DMS53 treated with DMSO at 0.1 percent for 48 hours (cell line): ENCODE measurements around the gene ADAT3.

Source experiments
- DNase-seq: peaks from one replicate; lab custom pipeline; 2025; ENCODE audit not compliant: unreplicated experiment; lab: John Stamatoyannopoulos, UW

ADAT3 gene

GRCh38 chr19:1905110-1905862 lies at the start of gene ADAT3, which contains the start of gene SCAMP4:
Gene ADAT3 (plus strand): TSS chr19:1905399. CDS start chr19:1912048, 6,649 bp downstream.
Gene SCAMP4 (plus strand): TSS chr19:1905399. CDS start chr19:1915020, 9,621 bp downstream.
- peak; percentile 92 for DNase-seq

- DNase-seq = no peak
Measured at GRCh38 chr19:1855828-1856255, 49.4 kb upstream of the ADAT3 start.

- DNase-seq = no peak
Measured at GRCh38 chr19:1856345-1856697, 48.9 kb upstream of the ADAT3 start.

GRCh38 chr19:1856698-1857603 lies 48.2 kb upstream of the ADAT3 start:
- no peak for DNase-seq

- DNase-seq = no peak
Measured at GRCh38 chr19:1857648-1858326, 47.4 kb upstream of the ADAT3 start.

GRCh38 chr19:1858412-1859081 lies 46.7 kb upstream of the ADAT3 start:
- no peak for DNase-seq

GRCh38 chr19:1859331-1859781 lies 45.8 kb upstream of the ADAT3 start:
- no peak for DNase-seq

GRCh38 chr19:1860042-1860775 lies 45.0 kb upstream of the ADAT3 start:
- no peak for DNase-seq

GRCh38 chr19:1860821-1861598 lies 44.2 kb upstream of the ADAT3 start:
- no peak for DNase-seq

GRCh38 chr19:1861599-1862031 lies 43.6 kb upstream of the ADAT3 start:
- DNase-seq = no peak

GRCh38 chr19:1862068-1862423 lies 43.2 kb upstream of the ADAT3 start:
- no peak for DNase-seq

GRCh38 chr19:1862424-1863327 lies 42.5 kb upstream of the ADAT3 start:
- DNase-seq = peak; percentile 1

- no peak for DNase-seq
Measured at GRCh38 chr19:1863328-1863637, 41.9 kb upstream of the ADAT3 start, which contains the start of gene KLF16. Gene KLF16 (minus strand): TSS chr19:1863579. CDS start chr19:1863497, 82 bp downstream.

- peak; percentile 67 for DNase-seq
Measured at GRCh38 chr19:1863638-1864479, 41.3 kb upstream of the ADAT3 start.

- peak; percentile 8 for DNase-seq
Measured at GRCh38 chr19:1864480-1865171, 40.6 kb upstream of the ADAT3 start.

- no peak for DNase-seq
Measured at GRCh38 chr19:1865172-1866010, 39.8 kb upstream of the ADAT3 start.
